ENCODE data around the gene TAS1R2. TPM values are rescaled to one million over a fixed set of nuclear protein-coding genes. Genes with fewer than 3 reads are reported as not detected.

The TAS1R2 gene
- total and polyA plus RNA-seq, 9 of the 15 experiments (the other 6 are each of a cell fraction or from before 2014, with no cell fraction given): not detected

DNA sequence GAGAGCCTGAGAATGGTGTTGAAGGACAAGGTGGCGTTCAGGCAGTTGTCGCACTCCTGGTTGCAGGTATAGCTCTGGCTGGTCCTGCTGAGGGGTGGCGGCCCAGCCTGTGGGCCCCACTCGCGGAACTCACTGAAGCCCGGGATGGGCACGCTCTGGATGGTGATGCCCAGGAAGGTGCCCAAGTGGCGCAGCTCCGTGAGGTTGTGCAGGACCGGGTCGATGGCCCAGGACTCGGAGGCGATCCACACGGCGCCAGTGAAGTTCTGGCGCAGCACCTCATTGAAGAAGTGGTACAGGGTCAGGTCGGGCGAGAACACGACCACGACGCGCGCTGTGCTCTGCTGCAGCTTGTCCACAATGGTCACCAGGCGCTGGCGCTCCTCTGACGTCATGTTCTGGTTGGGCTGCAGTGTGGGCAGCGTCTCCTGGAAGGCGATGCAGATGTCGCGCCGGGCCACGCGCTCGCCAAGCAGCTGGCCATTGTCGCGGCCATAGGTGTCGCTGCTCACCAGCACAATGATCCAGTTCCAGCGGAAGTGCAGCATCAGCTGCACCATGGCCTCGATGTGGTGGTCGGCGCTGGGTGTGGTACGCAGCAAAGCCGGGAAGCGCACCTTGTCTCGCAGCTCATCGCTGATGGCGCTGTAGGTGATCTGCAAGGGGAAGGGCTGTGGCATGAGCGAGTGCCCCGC, 5.0 kb downstream of the TAS1R2 start:
- Histone ChIP-seq H3K79me2 (ENCODE audit: control insufficient read depth, insufficient read depth, low read length) (no peaks in the 10 kb centered on the region), H3K36me3 (ENCODE audit: control insufficient read depth, insufficient read depth, low read length) (no peaks in the 10 kb centered on the region), H3K4me1 (replicated peaks in 1 of 2; ENCODE audit: control insufficient read depth in 2 of 2, insufficient read depth in 2 of 2, low read length in 2 of 2) (peaks cover 2 to 10% of the 10 kb centered on the region in 2 experiments; a peak in 2 of 5 replicates), H2AFZ (ENCODE audit: low read depth, low read length) (peak overlapping the region; percentile 80), H4K20me1 (replicated peaks; ENCODE audit: control insufficient read depth, insufficient read depth, low read length) (no peaks in the 10 kb centered on the region; the same call in none of the 2 replicates), H3K27ac (ENCODE audit: extremely low read depth, low read depth, low read length) (no peak overlapping the region), H3K9me3 (replicated peaks; ENCODE audit: control insufficient read depth, insufficient read depth, low read depth, low read length) (no peaks in the 10 kb centered on the region), H3K9ac (ENCODE audit: insufficient read depth in 1 of 2, low read depth in 2 of 2, low read length in 2 of 2) (peak overlapping the region in 1 of 2 experiments; percentile 70; a peak in 1 of 4 replicates), H3K4me2 (ENCODE audit: insufficient read depth, low read length) (peak overlapping the region; percentile 66), H3K9me1 (ENCODE audit: control insufficient read depth, insufficient read depth, low read length) (no peaks in the 10 kb centered on the region), H3K4me3 (0 out of 2 replicates have a peak overlapping the region, but pooled peaks have one; percentile 12), H3K27me3 (ENCODE audit: control insufficient read depth in 2 of 2, insufficient read depth in 2 of 2, low read length in 2 of 2) (peaks cover 20 to 49% of the 10 kb centered on the region in 2 experiments; a peak in 4 of 5 replicates)
- POLR2A ChIA-PET: no interaction called here
- BruUV-seq (replicated peaks): no TSS peak
- ATAC-seq: peak; percentile 95
- peak; percentile 62 to 76 (median 71) for DNase-seq (ENCODE audit: extremely low read depth in 1 of 4, low spot score in 3 of 4)
- WGBS (ENCODE audit: insufficient coverage, low coverage, missing lambda C conversion rate): 12% methylated on average over 48 of the region's 49 CpGs
- in situ Hi-C loops (cut with MboI): no loop called here
- FAIRE-seq: peak; percentile 58
- CTCF ChIA-PET (ENCODE audit: low intra/inter-chr PET ratio): interaction anchor here (0.6 kb wide), 1 partner anchor 21 kb away, joined by 3 read pairs; no protein-coding TSS in a partner anchor
- intact Hi-C loops (cut with micrococcal nuclease): no loop called here
- TF ChIP-seq ZBTB17 (CRISPR knock-in tag; IDR thresholded peaks at IDR 0.05) (no peak), ZKSCAN3 (CRISPR knock-in tag; IDR thresholded peaks at IDR 0.05) (no peak), ILF3 (IDR thresholded peaks at IDR 0.05; ENCODE audit: borderline replicate concordance) (no peak), SMARCC2 (IDR thresholded peaks at IDR 0.05; ENCODE audit: low read depth) (no peak), ZNF696 (CRISPR knock-in tag; conservative IDR thresholded peaks at IDR 0.05) (no peak), RBM14 (IDR thresholded peaks at IDR 0.05; ENCODE audit: borderline replicate concordance, insufficient read depth, low read depth, low read length) (no peak), SIRT6 (IDR thresholded peaks at IDR 0.05; ENCODE audit: low read depth, low read length) (no peak), CREBBP (IDR thresholded peaks at IDR 0.05; ENCODE audit: low read depth, low read length) (no peak), TBL1XR1 (IDR thresholded peaks at IDR 0.05; ENCODE audit: low read length in 2 of 2) (no peak)
- TF ChIP-seq, protein P1, sequence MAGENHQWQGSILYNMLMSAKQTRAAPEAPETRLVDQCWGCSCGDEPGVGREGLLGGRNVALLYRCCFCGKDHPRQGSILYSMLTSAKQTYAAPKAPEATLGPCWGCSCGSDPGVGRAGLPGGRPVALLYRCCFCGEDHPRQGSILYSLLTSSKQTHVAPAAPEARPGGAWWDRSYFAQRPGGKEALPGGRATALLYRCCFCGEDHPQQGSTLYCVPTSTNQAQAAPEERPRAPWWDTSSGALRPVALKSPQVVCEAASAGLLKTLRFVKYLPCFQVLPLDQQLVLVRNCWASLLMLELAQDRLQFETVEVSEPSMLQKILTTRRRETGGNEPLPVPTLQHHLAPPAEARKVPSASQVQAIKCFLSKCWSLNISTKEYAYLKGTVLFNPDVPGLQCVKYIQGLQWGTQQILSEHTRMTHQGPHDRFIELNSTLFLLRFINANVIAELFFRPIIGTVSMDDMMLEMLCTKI (IDR thresholded peaks at IDR 0.05; ENCODE audit: partially characterized antibody): no peak
- TF ChIP-seq, protein P2, sequence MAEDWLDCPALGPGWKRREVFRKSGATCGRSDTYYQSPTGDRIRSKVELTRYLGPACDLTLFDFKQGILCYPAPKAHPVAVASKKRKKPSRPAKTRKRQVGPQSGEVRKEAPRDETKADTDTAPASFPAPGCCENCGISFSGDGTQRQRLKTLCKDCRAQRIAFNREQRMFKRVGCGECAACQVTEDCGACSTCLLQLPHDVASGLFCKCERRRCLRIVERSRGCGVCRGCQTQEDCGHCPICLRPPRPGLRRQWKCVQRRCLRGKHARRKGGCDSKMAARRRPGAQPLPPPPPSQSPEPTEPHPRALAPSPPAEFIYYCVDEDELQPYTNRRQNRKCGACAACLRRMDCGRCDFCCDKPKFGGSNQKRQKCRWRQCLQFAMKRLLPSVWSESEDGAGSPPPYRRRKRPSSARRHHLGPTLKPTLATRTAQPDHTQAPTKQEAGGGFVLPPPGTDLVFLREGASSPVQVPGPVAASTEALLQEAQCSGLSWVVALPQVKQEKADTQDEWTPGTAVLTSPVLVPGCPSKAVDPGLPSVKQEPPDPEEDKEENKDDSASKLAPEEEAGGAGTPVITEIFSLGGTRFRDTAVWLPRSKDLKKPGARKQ (CRISPR knock-in tag; IDR thresholded peaks at IDR 0.05): no peak
- TF ChIP-seq, protein P3, sequence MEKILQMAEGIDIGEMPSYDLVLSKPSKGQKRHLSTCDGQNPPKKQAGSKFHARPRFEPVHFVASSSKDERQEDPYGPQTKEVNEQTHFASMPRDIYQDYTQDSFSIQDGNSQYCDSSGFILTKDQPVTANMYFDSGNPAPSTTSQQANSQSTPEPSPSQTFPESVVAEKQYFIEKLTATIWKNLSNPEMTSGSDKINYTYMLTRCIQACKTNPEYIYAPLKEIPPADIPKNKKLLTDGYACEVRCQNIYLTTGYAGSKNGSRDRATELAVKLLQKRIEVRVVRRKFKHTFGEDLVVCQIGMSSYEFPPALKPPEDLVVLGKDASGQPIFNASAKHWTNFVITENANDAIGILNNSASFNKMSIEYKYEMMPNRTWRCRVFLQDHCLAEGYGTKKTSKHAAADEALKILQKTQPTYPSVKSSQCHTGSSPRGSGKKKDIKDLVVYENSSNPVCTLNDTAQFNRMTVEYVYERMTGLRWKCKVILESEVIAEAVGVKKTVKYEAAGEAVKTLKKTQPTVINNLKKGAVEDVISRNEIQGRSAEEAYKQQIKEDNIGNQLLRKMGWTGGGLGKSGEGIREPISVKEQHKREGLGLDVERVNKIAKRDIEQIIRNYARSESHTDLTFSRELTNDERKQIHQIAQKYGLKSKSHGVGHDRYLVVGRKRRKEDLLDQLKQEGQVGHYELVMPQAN (IDR thresholded peaks at IDR 0.05; ENCODE audit: borderline replicate concordance): no peak
- TF ChIP-seq, protein P4, sequence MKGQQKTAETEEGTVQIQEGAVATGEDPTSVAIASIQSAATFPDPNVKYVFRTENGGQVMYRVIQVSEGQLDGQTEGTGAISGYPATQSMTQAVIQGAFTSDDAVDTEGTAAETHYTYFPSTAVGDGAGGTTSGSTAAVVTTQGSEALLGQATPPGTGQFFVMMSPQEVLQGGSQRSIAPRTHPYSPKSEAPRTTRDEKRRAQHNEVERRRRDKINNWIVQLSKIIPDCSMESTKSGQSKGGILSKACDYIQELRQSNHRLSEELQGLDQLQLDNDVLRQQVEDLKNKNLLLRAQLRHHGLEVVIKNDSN (CRISPR knock-in tag; IDR thresholded peaks at IDR 0.05): 0 out of 2 replicates have a peak, but pooled peaks have one; percentile 4
- TF ChIP-seq, protein P5, sequence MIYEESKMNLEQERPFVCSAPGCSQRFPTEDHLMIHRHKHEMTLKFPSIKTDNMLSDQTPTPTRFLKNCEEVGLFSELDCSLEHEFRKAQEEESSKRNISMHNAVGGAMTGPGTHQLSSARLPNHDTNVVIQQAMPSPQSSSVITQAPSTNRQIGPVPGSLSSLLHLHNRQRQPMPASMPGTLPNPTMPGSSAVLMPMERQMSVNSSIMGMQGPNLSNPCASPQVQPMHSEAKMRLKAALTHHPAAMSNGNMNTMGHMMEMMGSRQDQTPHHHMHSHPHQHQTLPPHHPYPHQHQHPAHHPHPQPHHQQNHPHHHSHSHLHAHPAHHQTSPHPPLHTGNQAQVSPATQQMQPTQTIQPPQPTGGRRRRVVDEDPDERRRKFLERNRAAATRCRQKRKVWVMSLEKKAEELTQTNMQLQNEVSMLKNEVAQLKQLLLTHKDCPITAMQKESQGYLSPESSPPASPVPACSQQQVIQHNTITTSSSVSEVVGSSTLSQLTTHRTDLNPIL (CRISPR knock-in tag; IDR thresholded peaks at IDR 0.05): no peak
